ENCODE measurements around the gene KLRD1.

- TF ChIP-seq POLR2AphosphoS5 (IDR thresholded peaks at IDR 0.05) = no peak
- TF ChIP-seq CTCF (IDR thresholded peaks at IDR 0.05) = no peak
- no peak for TF ChIP-seq POLR2A (IDR thresholded peaks at IDR 0.05)
Measured at GRCh38 chr12:10339053-10339840, 31.6 kb downstream of the KLRD1 start.

Measured in transverse colon (tissue), 4 donors.